NCI-H82 treated with DMSO at 0.1 percent for 48 hours (cell line): Measurements from ENCODE around the gene CEACAM16.

Source experiments
- DNase-seq: peaks from one replicate; lab custom pipeline; 2025; ENCODE audit not compliant: unreplicated experiment; lab: John Stamatoyannopoulos, UW

CEACAM16 gene

GRCh38 chr19:44723299-44723951 lies 24.5 kb downstream of the CEACAM16 start:
- DNase-seq: no peak

- DNase-seq: peak; percentile 35
Measured at GRCh38 chr19:44723952-44724319, 25.0 kb downstream of the CEACAM16 start.

- no peak for DNase-seq
Measured at GRCh38 chr19:44725251-44725650, 26.3 kb downstream of the CEACAM16 start.

GRCh38 chr19:44725684-44726083 lies 26.7 kb downstream of the CEACAM16 start:
- DNase-seq: no peak

GRCh38 chr19:44726465-44726864 lies 27.5 kb downstream of the CEACAM16 start:
- no peak for DNase-seq

GRCh38 chr19:44728178-44728577 lies 29.2 kb downstream of the CEACAM16 start:
- no peak for DNase-seq

- no peak for DNase-seq
Measured at GRCh38 chr19:44729516-44730033, 30.6 kb downstream of the CEACAM16 start.

GRCh38 chr19:44731081-44731480 lies 32.1 kb downstream of the CEACAM16 start:
- no peak for DNase-seq

GRCh38 chr19:44731622-44732021 lies 32.7 kb downstream of the CEACAM16 start:
- no peak for DNase-seq

GRCh38 chr19:44732235-44733014 lies 33.5 kb downstream of the CEACAM16 start:
- DNase-seq: no peak

- DNase-seq: no peak
Measured at GRCh38 chr19:44734357-44734756, 35.4 kb downstream of the CEACAM16 start.

GRCh38 chr19:44735011-44735410 lies 36.1 kb downstream of the CEACAM16 start:
- DNase-seq: no peak

GRCh38 chr19:44737238-44738071 lies 38.5 kb downstream of the CEACAM16 start:
- no peak for DNase-seq

- DNase-seq: no peak
Measured at GRCh38 chr19:44738136-44738535, 39.2 kb downstream of the CEACAM16 start.

- no peak for DNase-seq
Measured at GRCh38 chr19:44738603-44739558, 39.9 kb downstream of the CEACAM16 start.

GRCh38 chr19:44740351-44740824 lies 41.4 kb downstream of the CEACAM16 start:
- no peak for DNase-seq

- no peak for DNase-seq
Measured at GRCh38 chr19:44741258-44741731, 42.3 kb downstream of the CEACAM16 start.

- DNase-seq: peak; percentile 32
Measured at GRCh38 chr19:44741841-44742329, 42.9 kb downstream of the CEACAM16 start.

GRCh38 chr19:44742330-44743061 lies 43.5 kb downstream of the CEACAM16 start:
- DNase-seq: no peak
